BE2C (cell line): ENCODE data around the gene IL4R.
"Not testable (repeated sequence)": the region's sequence is repeated elsewhere in the genome, so short reads cannot be mapped to it uniquely, and the experiment has no call there.

ENCODE experiments used
- DNase-seq: peaks from one replicate; pipeline ENCODE4 v3.0.0-alpha.2; 2020
- H3K27me3 ChIP-seq: fragments of 250-450 bp; sonication (Bioruptor Pico); 2 replicates; pipeline ENCODE4 v1.5.1; 2020; ENCODE audit warnings: mild to moderate bottlenecking
- H3K36me3 ChIP-seq: fragments of 250-450 bp; sonication (Bioruptor Pico); 2 replicates; pipeline ENCODE4 v1.5.1; 2020; ENCODE audit warnings: mild to moderate bottlenecking
- H3K4me1 ChIP-seq: fragments of 250-450 bp; sonication (Bioruptor Pico); 2 replicates; pipeline ENCODE4 v1.5.1; 2020
- H3K4me3 ChIP-seq: 2 replicates; pipeline ENCODE4 v1.5.1; 2011; ENCODE audit warnings: low read depth, low read length
- H3K9me3 ChIP-seq: fragments of 250-450 bp; sonication (Bioruptor Pico); 2 replicates; pipeline ENCODE4 v1.5.1; 2020
- TF ChIP-seq, protein P1 (sequence below): IDR thresholded peaks from 2 replicates; pipeline ENCODE4 v1.5.1; 2012; ENCODE audit warnings: mild to moderate bottlenecking, low read depth, low read length

IL4R gene

DNA sequence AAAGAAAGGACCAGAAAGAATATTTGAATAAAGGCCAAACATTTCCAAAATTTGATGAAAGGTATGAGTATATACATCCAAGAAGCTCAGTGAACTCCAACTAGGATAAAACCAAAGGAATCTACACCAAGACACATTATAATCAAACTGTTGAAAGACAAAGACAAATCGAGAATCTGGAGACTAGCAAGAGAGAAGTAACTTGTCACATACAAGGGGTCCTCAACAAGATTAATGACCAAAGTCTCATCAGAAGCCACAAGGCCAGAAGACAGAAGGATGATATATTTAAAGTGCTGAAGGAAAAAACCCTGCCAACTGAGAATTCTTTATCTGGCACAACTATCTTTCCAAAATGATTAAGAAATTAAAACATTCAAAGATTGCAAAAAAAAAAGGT lies 78.9 kb downstream of the IL4R start:
- TF ChIP-seq, protein P1, sequence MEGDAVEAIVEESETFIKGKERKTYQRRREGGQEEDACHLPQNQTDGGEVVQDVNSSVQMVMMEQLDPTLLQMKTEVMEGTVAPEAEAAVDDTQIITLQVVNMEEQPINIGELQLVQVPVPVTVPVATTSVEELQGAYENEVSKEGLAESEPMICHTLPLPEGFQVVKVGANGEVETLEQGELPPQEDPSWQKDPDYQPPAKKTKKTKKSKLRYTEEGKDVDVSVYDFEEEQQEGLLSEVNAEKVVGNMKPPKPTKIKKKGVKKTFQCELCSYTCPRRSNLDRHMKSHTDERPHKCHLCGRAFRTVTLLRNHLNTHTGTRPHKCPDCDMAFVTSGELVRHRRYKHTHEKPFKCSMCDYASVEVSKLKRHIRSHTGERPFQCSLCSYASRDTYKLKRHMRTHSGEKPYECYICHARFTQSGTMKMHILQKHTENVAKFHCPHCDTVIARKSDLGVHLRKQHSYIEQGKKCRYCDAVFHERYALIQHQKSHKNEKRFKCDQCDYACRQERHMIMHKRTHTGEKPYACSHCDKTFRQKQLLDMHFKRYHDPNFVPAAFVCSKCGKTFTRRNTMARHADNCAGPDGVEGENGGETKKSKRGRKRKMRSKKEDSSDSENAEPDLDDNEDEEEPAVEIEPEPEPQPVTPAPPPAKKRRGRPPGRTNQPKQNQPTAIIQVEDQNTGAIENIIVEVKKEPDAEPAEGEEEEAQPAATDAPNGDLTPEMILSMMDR, result no peak
- Histone ChIP-seq H3K4me1 (no peaks in the 10 kb centered on the region), H3K36me3 (no peaks in the 10 kb centered on the region), H3K4me3 (no peak overlapping the region), H3K27me3 (no peaks in the 10 kb centered on the region), H3K9me3 (no peaks in the 10 kb centered on the region)
- no peak for DNase-seq

DNA sequence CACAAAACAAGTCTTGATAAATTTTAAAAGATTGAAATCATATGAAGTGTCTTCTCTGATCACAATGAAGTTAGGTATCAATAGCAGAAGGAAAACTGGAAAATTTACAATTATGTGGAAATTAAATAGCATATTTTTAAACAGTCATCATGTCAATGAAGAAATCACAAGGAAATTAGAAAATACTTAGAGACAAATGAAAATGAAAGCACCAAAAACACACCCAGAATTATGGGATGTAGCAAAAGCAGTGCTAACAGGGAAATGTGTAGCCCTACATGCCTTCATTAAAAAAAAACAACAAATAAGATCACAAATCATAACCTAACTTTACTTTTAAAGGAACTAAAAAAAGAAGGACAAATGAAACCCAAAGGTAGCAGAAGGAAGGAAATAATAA lies 80.7 kb downstream of the IL4R start:
- H3K4me3 ChIP-seq, result no peak overlapping the region
- no peaks in the 10 kb centered on the region for H3K9me3 ChIP-seq
- no peaks in the 10 kb centered on the region for H3K4me1 ChIP-seq
- DNase-seq, result no peak
- no peaks in the 10 kb centered on the region for H3K36me3 ChIP-seq
- TF ChIP-seq, protein P1, result no peak
- no peaks in the 10 kb centered on the region for H3K27me3 ChIP-seq

DNA sequence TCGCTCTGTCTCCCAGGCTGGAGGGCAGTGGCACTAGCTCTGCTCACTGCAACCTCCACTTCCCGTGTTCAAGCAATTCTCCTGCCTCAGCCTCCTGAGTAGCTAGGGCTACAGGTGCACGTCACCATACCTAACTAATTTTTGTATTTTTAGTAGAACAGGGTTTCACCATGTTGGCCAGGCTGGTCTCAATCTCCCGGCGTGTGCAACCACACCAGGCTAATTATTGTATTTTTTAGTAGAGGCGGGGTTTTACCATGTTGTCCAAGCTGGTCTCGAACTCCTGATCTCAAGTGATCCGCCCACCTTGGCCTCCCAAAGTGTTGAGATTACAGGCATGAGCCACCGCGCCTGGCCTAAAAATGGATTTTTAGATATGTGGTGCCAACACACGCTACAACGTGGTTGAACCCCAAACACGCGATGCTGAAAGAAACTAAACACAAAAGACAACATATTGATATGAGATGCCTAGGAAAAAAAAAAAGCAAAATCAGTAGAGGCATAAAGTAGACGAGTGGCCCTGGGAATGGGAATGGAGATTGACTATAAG lies 84.6 kb downstream of the IL4R start:
- H3K4me3 ChIP-seq, H3K27me3 ChIP-seq, H3K4me1 ChIP-seq, DNase-seq, H3K9me3 ChIP-seq, H3K36me3 ChIP-seq: not testable (repeated sequence)

DNA sequence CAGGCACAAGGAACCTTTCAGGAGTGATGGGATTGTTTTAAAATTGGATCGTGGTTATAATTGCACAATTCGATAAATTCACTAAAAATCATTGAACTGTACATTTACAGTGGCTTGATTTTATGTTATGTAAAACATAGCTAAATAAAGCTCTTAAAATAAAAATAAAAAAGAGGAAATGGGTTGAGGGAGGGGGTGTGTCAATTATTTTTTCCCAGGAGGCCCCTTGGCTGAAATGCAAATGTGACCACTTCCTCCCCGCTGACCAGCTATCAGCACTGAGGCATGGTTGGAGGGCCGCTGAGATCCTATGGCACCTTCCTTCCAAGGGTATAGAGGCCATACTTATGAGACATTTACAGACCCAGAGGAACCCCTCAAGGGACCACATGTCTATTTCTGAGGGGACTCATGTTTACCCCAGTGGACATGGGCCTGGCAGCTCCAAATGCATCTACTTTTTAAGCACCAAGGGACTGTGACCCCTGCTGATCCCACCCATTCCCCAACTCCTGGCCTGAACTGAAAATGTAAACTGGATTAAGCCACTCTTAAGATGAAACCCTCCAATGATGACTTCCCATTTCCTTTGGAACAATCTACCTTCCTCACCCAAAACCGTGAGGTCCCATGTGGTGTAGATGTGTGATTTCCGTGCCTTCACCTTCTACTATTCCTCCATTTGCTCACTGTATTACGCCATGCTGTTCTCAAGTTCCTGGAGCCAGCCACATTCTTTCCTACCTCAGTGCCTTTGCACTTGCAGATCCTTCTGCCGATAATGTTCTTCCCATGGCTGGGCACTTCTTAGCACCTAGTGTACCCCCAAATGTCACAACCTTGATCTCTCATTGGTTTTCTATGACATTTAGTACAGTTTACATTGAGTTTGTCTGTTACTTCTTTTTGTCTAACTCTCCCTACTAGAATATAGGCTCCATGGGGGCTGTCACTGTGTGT lies 85.4 kb downstream of the IL4R start:
- TF ChIP-seq, protein P1, result no peak
- no peak for DNase-seq

DNA sequence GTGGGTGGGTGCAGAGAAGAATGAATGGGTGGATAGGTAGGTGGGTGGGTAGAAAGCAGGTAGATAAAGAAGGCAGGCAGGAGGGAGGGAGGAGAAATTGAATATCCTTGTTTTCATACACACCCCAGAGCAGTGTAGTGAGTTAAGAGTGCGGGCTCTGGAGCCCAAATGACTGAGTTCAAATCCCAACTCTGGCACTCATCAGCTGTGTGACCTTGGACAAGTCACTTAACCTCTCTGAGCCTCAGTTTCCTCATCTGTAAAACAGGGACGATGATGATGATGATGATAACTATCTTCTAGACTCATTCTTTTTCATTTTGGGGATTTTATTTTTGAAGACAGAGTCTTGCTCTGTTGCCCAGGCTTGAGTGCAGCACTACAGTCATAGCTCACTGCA lies 86.2 kb downstream of the IL4R start:
- no peak overlapping the region for H3K4me3 ChIP-seq
- TF ChIP-seq, protein P1, result no peak
- no peaks in the 10 kb centered on the region for H3K4me1 ChIP-seq

More for the DNA sequence above, 85.4 kb downstream of the IL4R start:
- Histone ChIP-seq H3K9me3 (no peaks in the 10 kb centered on the region), H3K4me1 (no peaks in the 10 kb centered on the region), H3K4me3 (no peak overlapping the region), H3K27me3 (no peaks in the 10 kb centered on the region), H3K36me3 (no peaks in the 10 kb centered on the region)

DNA sequence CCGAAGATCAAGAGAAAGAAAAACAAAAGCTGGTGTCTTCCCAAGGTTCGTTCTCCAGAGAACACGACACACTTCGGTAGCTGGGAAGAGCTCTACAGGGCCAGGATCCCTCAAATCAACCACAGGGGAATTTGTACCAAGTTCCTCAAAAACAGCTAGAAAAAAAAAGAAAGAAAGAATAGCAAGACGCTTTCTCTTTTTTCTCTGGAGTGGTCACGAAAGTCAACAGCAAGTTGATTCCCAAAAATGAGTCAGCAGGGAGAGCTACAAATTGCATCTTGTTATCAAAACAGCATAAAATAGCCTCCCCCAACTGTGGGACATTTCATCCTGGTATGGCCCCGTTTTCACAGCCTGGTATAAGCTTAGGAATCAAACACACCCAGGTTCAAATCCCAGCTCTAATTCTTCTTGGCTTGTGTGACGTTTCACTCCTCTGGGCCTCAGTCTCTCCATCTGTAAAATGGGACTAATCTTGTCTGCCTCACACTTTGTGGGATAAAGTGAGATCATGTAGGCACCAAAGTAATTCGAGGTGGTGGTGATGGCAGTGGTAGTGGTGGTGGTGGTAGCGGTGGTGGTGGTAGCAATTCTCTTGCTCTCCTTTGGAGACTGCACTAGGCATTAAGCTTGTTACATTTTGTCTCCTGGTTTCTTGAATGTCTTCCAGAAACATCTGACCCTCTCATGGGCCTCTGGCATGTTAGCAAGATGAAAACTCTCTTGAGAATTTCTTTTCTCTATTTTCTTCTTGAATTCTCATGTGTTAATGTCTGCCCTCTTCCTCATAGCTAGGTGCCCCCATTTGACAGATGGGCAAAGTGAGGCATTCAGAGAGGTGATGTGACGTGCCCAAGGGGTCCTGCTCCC lies 87.2 kb downstream of the IL4R start:
- DNase-seq, result no peak
- Histone ChIP-seq H3K9me3 (no peaks in the 10 kb centered on the region), H3K4me3 (no peak overlapping the region), H3K36me3 (no peaks in the 10 kb centered on the region), H3K4me1 (no peaks in the 10 kb centered on the region), H3K27me3 (no peaks in the 10 kb centered on the region)
- TF ChIP-seq, protein P1, result no peak

More for the DNA sequence above, 86.2 kb downstream of the IL4R start:
- Histone ChIP-seq H3K27me3 (no peaks in the 10 kb centered on the region), H3K9me3 (no peaks in the 10 kb centered on the region), H3K36me3 (no peaks in the 10 kb centered on the region)
- DNase-seq, result no peak
